Common myeloid progenitor, CD34-positive (primary cell): Measurements from ENCODE around the gene OLFM1. TPM values are rescaled to one million over a fixed set of nuclear protein-coding genes. Genes with fewer than 3 reads are reported as not detected.

Experiments
- CTCF ChIA-PET: fragments of 350-600 bp; sonication (Branson Sonifier 250); formaldehyde crosslinking; loops from one replicate; lab custom pipeline; 2021; ENCODE audit warnings: antibody characterized with exemption; lab: Charles Lee
- POLR2A ChIA-PET: fragments of 350-600 bp; sonication (Branson Sonifier 250); formaldehyde crosslinking; loops from one replicate; lab custom pipeline; 2021; ENCODE audit warnings: antibody characterized with exemption; lab: Charles Lee
- DNase-seq, 3 donors: peaks; one replicate each; pipeline versions ENCODE4 v3.0.0 to v3.0.0-alpha.2; 2013
- H3K27ac ChIP-seq, 2 experiments: 1 replicate in 1 of 2; 2 replicates in 1 of 2; pipeline ENCODE4 v1.7.0; 2013; ENCODE audit warnings: inconsistent platforms in 2 of 2, low read length in 2 of 2, mild to moderate bottlenecking in 2 of 2, low read depth in 1 of 2, moderate library complexity in 1 of 2; ENCODE audit not compliant: severe bottlenecking in 2 of 2, insufficient read depth in 1 of 2, poor library complexity in 1 of 2
- H3K27me3 ChIP-seq, 5 experiments: replicated peaks in 2 of 5; 1 replicate in 3 of 5; 2 replicates in 2 of 5; pipeline versions ENCODE4 v1.6.1 to v1.7.0; 2013; ENCODE audit warnings: low read length in 4 of 5, mild to moderate bottlenecking in 2 of 5, moderate library complexity in 2 of 5, inconsistent platforms in 1 of 5; ENCODE audit not compliant: insufficient read depth in 5 of 5, control insufficient read depth in 4 of 5
- H3K36me3 ChIP-seq, 4 experiments: 1 replicate in 2 of 4; 2 replicates in 2 of 4; pipeline versions ENCODE4 v1.6.1 to v1.7.0; 2013; ENCODE audit warnings: low read length in 3 of 4, control low read depth in 1 of 4, mild to moderate bottlenecking in 1 of 4; ENCODE audit not compliant: control insufficient read depth in 4 of 4, insufficient read depth in 4 of 4
- H3K4me1 ChIP-seq, 4 experiments: 1 replicate in 3 of 4; 2 replicates in 1 of 4; pipeline versions ENCODE4 v1.6.1 to v1.7.1; 2013; ENCODE audit warnings: low read length in 3 of 4, mild to moderate bottlenecking in 3 of 4, control low read depth in 1 of 4, inconsistent platforms in 1 of 4, moderate library complexity in 1 of 4; ENCODE audit not compliant: control insufficient read depth in 4 of 4, insufficient read depth in 4 of 4; ENCODE audit errors: control extremely low read depth in 1 of 4
- H3K4me3 ChIP-seq, 7 experiments: 1 replicate in 4 of 7; 2 replicates in 3 of 7; pipeline versions ENCODE4 v1.5.1 to v1.7.0; 2013; ENCODE audit warnings: mild to moderate bottlenecking in 7 of 7, low read length in 6 of 7, moderate library complexity in 6 of 7, inconsistent platforms in 2 of 7, low read depth in 2 of 7, control low read depth in 1 of 7; ENCODE audit not compliant: insufficient read depth in 4 of 7, control insufficient read depth in 1 of 7; ENCODE audit errors: extremely low read depth in 1 of 7
- H3K9me3 ChIP-seq, 5 experiments: 1 replicate in 4 of 5; 2 replicates in 1 of 5; pipeline versions ENCODE4 v1.6.1 to v1.7.1; 2013; ENCODE audit warnings: low read length in 4 of 5, mild to moderate bottlenecking in 2 of 5, inconsistent platforms in 1 of 5, low read depth in 1 of 5, moderate library complexity in 1 of 5; ENCODE audit not compliant: control insufficient read depth in 4 of 5, insufficient read depth in 2 of 5; ENCODE audit errors: control extremely low read depth in 1 of 5
- WGBS: methylation state at CpG from one replicate; pipeline ENCODE4 v1.1.5; 2013; ENCODE audit not compliant: insufficient coverage; 5-methylcytosine and 5-hydroxymethylcytosine counted together
- polyA plus RNA-seq: library from polyadenylated mRNA; unstranded; fragments of 120-200 nt; gene quantifications from one replicate; pipeline ENCODE4 v1.2.1, GENCODE V29; 2013

Gene OLFM1
- polyA plus RNA-seq = 0.16 TPM

DNA sequence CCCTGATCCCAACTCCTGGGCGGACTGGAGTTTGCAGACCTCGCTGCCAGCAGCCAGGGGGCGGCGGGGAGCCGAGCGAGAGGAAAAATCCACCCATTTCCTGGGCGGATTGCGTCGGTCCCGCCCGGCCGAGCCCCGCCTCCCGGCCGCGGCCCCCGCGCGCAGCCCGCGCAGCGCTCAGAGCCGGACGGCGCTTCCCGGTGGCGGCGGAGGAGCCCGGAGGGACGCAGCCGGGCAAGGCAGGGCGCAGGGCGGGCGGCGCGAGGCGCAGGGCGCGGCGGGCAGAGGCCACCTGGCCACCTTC lies at the start of gene OLFM1:
Gene OLFM1, plus strand, starts transcription at position 180 of the 304 bp plus-strand sequence. CDS start 322 bp downstream, outside the sequence.
- Histone ChIP-seq H3K27me3 (peaks cover 0 to 91% (median 35%) of the 10 kb centered on the region in 5 experiments), H3K9me3 (no peaks in the 10 kb centered on the region), H3K27ac (no peak within 1 kb of the TSS), H3K36me3 (no peaks in the 10 kb centered on the region), H3K4me1 (peaks cover 0 to 16% (median 7%) of the 10 kb centered on the region in 4 experiments), H3K4me3 (peak within 1 kb of the TSS in 1 of 7 experiments; percentile 28)
- WGBS = 0% methylated on average over 25 of the region's 40 CpGs
- ChIA-PET CTCF (interaction anchor here (1.2 to 2.4 kb wide), 3 partner anchors 10 to 326 kb away, joined by 4 to 11 read pairs (median 6); no protein-coding TSS in a partner anchor), POLR2A (no interaction called here)
- peak; percentile 39 to 44 (median 40) for DNase-seq

DNA sequence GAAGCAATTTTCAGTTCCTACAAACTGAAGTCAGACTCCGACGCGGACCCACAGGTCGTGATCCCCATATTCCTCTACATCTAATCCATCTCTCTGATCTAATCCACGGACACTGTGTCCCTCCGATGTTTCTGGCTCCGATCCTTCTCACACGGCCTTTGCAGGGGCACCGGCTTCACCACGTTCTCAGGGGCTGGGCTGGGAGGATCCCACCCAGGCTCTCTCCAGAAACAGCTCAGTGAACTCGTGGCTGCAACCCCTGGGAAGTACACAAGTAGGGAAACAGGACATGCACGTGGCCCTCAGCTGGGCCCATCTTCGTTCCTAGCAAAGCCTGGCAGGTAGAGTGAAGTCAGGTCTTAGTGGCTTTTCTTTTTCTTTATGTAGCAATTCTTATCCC lies 49.1 kb upstream of the OLFM1 start:
- H3K4me3 ChIP-seq = no peak overlapping the region
- DNase-seq = no peak
- ChIA-PET POLR2A (no interaction called here), CTCF (no interaction called here)
- no peaks in the 10 kb centered on the region for H3K9me3 ChIP-seq
- H3K27ac ChIP-seq = no peak overlapping the region
- 90% methylated on average over 13 of the region's 13 CpGs for whole genome bisulfite sequencing
- H3K27me3 ChIP-seq = peaks cover 0 to 15% (median 2%) of the 10 kb centered on the region in 5 experiments
- H3K36me3 ChIP-seq = no peaks in the 10 kb centered on the region
- no peaks in the 10 kb centered on the region for H3K4me1 ChIP-seq

DNA sequence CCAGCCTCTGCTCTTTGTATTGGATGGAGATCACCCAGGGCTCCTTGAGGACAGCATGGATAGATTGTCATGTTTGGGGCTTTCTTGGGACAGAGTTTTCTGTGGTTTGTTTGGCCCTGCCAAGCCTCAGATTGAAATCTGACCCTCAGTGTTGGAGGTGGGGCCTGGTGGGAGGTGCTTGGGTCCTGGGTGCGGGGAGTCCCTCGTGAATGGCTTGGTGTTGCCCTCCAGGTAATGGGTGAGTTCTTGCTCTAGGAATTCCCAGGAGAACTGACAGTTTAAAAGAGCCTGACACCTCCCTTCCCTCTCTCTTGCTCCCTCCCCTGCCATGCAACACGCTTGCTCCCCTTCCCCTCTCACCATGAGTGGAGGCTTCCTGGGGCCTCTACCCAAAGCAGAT lies 48.6 kb upstream of the OLFM1 start:
- Histone ChIP-seq H3K27ac (no peak overlapping the region), H3K4me1 (no peaks in the 10 kb centered on the region), H3K9me3 (no peaks in the 10 kb centered on the region), H3K27me3 (peaks cover 0 to 15% (median 2%) of the 10 kb centered on the region in 5 experiments), H3K36me3 (no peaks in the 10 kb centered on the region), H3K4me3 (no peak overlapping the region)
- no peak for DNase-seq
- ChIA-PET CTCF (no interaction called here), POLR2A (no interaction called here)
- WGBS = 80% methylated on average over 1 of the region's 3 CpGs

DNA sequence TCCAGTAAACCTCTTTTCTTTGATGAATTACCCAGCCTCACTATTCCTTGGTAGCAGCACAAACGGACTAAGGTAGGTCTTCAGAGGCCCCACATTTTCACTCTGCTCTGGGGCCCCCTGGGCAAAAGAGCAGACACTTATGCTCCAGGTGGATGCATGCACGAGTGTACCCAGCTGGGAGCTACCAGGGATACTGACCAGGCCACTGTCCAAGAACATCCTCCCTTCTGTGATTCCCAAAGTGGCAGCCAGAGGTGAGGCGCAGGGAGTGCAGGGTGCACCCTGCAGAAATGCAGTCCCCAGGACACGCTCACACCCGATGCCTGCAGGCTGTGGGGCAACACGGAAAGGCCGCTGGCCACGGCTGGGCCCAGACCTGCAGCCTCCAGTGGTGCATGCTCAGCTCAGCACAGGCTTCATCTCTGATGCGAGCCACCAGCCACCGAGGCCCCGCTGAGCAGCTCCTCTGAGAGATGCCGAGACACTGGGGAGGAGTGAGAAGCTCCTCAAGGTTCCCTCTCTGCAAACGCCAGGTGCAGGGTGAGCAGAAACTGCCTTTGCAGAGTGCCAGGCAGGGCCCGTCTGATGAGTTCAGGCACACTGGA lies 48.1 kb upstream of the OLFM1 start:
- ChIA-PET POLR2A (no interaction called here), CTCF (no interaction called here)
- Histone ChIP-seq H3K36me3 (no peaks in the 10 kb centered on the region), H3K9me3 (no peaks in the 10 kb centered on the region), H3K27me3 (peaks cover 0 to 18% (median 2%) of the 10 kb centered on the region in 5 experiments), H3K4me3 (no peak overlapping the region), H3K27ac (no peak overlapping the region), H3K4me1 (no peaks in the 10 kb centered on the region)
- no peak for DNase-seq
- WGBS = 92% methylated on average over 12 of the region's 14 CpGs

GRCh38 chr9:135039916-135040645 lies 47.4 kb upstream of the OLFM1 start:
- Histone ChIP-seq H3K4me3 (no peak overlapping the region), H3K27ac (no peak overlapping the region), H3K36me3 (no peaks in the 10 kb centered on the region), H3K9me3 (no peaks in the 10 kb centered on the region), H3K27me3 (peaks cover 0 to 21% (median 2%) of the 10 kb centered on the region in 5 experiments), H3K4me1 (no peaks in the 10 kb centered on the region)
- ChIA-PET POLR2A (no interaction called here), CTCF (no interaction called here)
- DNase-seq = no peak
- 78% methylated on average over 4 of the region's 9 CpGs for WGBS

DNA sequence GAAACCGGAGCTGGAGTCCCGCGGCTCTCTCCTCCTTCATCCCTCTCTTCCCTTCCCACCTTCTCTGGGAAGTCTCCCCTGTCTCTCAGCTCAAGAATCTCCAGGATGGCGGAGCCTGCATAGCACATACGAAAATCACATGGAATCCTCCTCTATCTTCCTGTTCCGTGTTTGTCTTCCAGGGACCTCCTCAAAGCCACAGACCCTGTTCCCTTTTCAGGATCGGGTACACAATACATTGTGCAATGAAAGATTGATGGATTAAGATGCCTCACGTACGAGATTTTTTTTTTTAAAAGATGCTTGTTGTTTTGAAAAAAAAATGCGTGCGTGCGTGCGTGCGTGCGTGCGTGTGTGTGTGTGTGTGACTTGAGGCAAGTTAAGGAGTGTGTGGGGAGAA lies 46.6 kb upstream of the OLFM1 start:
- no peaks in the 10 kb centered on the region for H3K9me3 ChIP-seq
- no peak for DNase-seq
- WGBS = 62% methylated on average over 15 of the region's 16 CpGs

GRCh38 chr9:135043345-135043744 lies 44.1 kb upstream of the OLFM1 start:
- CTCF ChIA-PET = interaction anchor here (0.7 kb wide), 1 partner anchor 60 kb away, joined by 3 read pairs; no protein-coding TSS in a partner anchor
- peaks cover 0 to 2% (median 0%) of the 10 kb centered on the region in 4 experiments for H3K4me1 ChIP-seq
- no peak overlapping the region for H3K27ac ChIP-seq
- no peak overlapping the region for H3K4me3 ChIP-seq
- no peak for DNase-seq
- POLR2A ChIA-PET = no interaction called here
- no peaks in the 10 kb centered on the region for H3K9me3 ChIP-seq
- H3K27me3 ChIP-seq = peaks cover 0 to 19% (median 2%) of the 10 kb centered on the region in 5 experiments
- H3K36me3 ChIP-seq = no peaks in the 10 kb centered on the region
- 83% methylated on average over 9 of the region's 11 CpGs for WGBS

More for the DNA sequence above, 46.6 kb upstream of the OLFM1 start:
- Histone ChIP-seq H3K4me3 (no peak overlapping the region), H3K27ac (no peak overlapping the region), H3K4me1 (no peaks in the 10 kb centered on the region), H3K36me3 (no peaks in the 10 kb centered on the region), H3K27me3 (peaks cover 0 to 24% (median 2%) of the 10 kb centered on the region in 5 experiments)
- ChIA-PET CTCF (no interaction called here), POLR2A (no interaction called here)
